ENCODE results near the gene ERH. TPM values are rescaled to one million over a fixed set of nuclear protein-coding genes. Genes with fewer than 3 reads are reported as not detected.

The ERH gene
- total RNA-seq, 1 experiment from 2014 or later = 352 TPM

GRCh38 chr14:69353168-69353567 is 44.9 kb downstream of the ERH start:
- H3K4me2 ChIP-seq (ENCODE audit: low read length) = no peak overlapping the region
- intact Hi-C loops (cut with micrococcal nuclease) = no loop called here
- H3K9me2 ChIP-seq (ENCODE audit: insufficient read depth) = no peaks in the 10 kb centered on the region
- H2AFZ ChIP-seq (ENCODE audit: low read depth, low read length, poor library complexity, severe bottlenecking) = no peak overlapping the region
- no peak overlapping the region for H3K9ac ChIP-seq (ENCODE audit: low read length)
- H3K27ac ChIP-seq (ENCODE audit: low read depth, low read length) = no peak overlapping the region
- DNase-seq (ENCODE audit: low read depth, low spot score) = no peak
- TF ChIP-seq SP1 (IDR thresholded peaks at IDR 0.05; ENCODE audit: low read depth) (no peak), EZH2phosphoT487 (IDR thresholded peaks at IDR 0.05; ENCODE audit: borderline replicate concordance) (no peak), TCF7L2 (IDR thresholded peaks at IDR 0.05; ENCODE audit: borderline replicate concordance, extremely low read depth, insufficient read depth, insufficient read length) (no peak), CBX3 (IDR thresholded peaks at IDR 0.05; ENCODE audit: low read depth) (no peak), FOSL1 (IDR thresholded peaks at IDR 0.05; ENCODE audit: low read depth) (no peak), CTCF (IDR thresholded peaks at IDR 0.05 in 2 of 3, conservative IDR thresholded peaks at IDR 0.05 in 1 of 3; ENCODE audit: borderline replicate concordance in 1 of 3, insufficient read depth in 1 of 3, low read depth in 2 of 3, low read length in 2 of 3) (no peak), MAX (IDR thresholded peaks at IDR 0.05) (no peak), CEBPB (IDR thresholded peaks at IDR 0.05; ENCODE audit: low read depth) (no peak), RAD21 (IDR thresholded peaks at IDR 0.05; ENCODE audit: low read depth) (no peak)
- no TSS peak for BruUV-seq (replicated peaks)
- ChIA-PET RAD21 (ENCODE audit: low non-redundant PET in 1 of 2, low total read pairs in 2 of 2, uncharacterized antibody in 2 of 2, unreplicated experiment in 2 of 2) (no interaction called here), POLR2A (no interaction called here), CTCF (no interaction called here)
- no peaks in the 10 kb centered on the region for H3K4me1 ChIP-seq (ENCODE audit: control insufficient read depth in 1 of 2, insufficient read depth in 2 of 2, low read length in 2 of 2)
- no peaks in the 10 kb centered on the region for H3K79me2 ChIP-seq (ENCODE audit: insufficient read depth, low read length)
- H3K36me3 ChIP-seq (ENCODE audit: control insufficient read depth in 1 of 2, insufficient read depth in 2 of 2, low read length in 2 of 2) = no peaks in the 10 kb centered on the region
- H4K20me1 ChIP-seq (ENCODE audit: insufficient read depth) = no peaks in the 10 kb centered on the region
- H3K4me3 ChIP-seq (replicated peaks in 1 of 2; ENCODE audit: low read depth in 1 of 2, low read length in 2 of 2) = no peak overlapping the region
- H3K9me3 ChIP-seq (ENCODE audit: control insufficient read depth in 1 of 2, insufficient read depth in 1 of 2, low read depth in 1 of 2, low read length in 2 of 2) = no peaks in the 10 kb centered on the region
- ATAC-seq = no peak
- H3K27me3 ChIP-seq (ENCODE audit: insufficient read depth, low read length) = no peaks in the 10 kb centered on the region

- H3K79me2 ChIP-seq (ENCODE audit: insufficient read depth, low read length) = no peaks in the 10 kb centered on the region
- DNase-seq (ENCODE audit: low read depth, low spot score) (no peak), ATAC-seq (no peak)
- H3K9ac ChIP-seq (ENCODE audit: low read length) = no peak overlapping the region
- no peak overlapping the region for H3K27ac ChIP-seq (ENCODE audit: low read depth, low read length)
- no peaks in the 10 kb centered on the region for H3K9me2 ChIP-seq (ENCODE audit: insufficient read depth)
- no peaks in the 10 kb centered on the region for H4K20me1 ChIP-seq (ENCODE audit: insufficient read depth)
- CTCF ChIA-PET = no interaction called here
- intact Hi-C loops (cut with micrococcal nuclease) = no loop called here
- no peaks in the 10 kb centered on the region for H3K36me3 ChIP-seq (ENCODE audit: control insufficient read depth in 1 of 2, insufficient read depth in 2 of 2, low read length in 2 of 2)
- no peak overlapping the region for H3K4me3 ChIP-seq (replicated peaks in 1 of 2; ENCODE audit: low read depth in 1 of 2, low read length in 2 of 2)
- no peaks in the 10 kb centered on the region for H3K27me3 ChIP-seq (ENCODE audit: insufficient read depth, low read length)
- POLR2A ChIA-PET = no interaction called here
- H2AFZ ChIP-seq (ENCODE audit: low read depth, low read length, poor library complexity, severe bottlenecking) = no peak overlapping the region
- H3K4me2 ChIP-seq (ENCODE audit: low read length) = no peak overlapping the region
- H3K9me3 ChIP-seq (ENCODE audit: control insufficient read depth in 1 of 2, insufficient read depth in 1 of 2, low read depth in 1 of 2, low read length in 2 of 2) = no peaks in the 10 kb centered on the region
- H3K4me1 ChIP-seq (ENCODE audit: control insufficient read depth in 1 of 2, insufficient read depth in 2 of 2, low read length in 2 of 2) = no peaks in the 10 kb centered on the region
- RAD21 ChIA-PET (ENCODE audit: low non-redundant PET in 1 of 2, low total read pairs in 2 of 2, uncharacterized antibody in 2 of 2, unreplicated experiment in 2 of 2) = no interaction called here
- BruUV-seq (replicated peaks) = no TSS peak
- TF ChIP-seq REST (IDR thresholded peaks at IDR 0.05; ENCODE audit: low read depth) (no peak), MAX (IDR thresholded peaks at IDR 0.05) (no peak), TCF7L2 (IDR thresholded peaks at IDR 0.05; ENCODE audit: borderline replicate concordance, extremely low read depth, insufficient read depth, insufficient read length) (no peak), ZBTB33 (IDR thresholded peaks at IDR 0.05; ENCODE audit: extremely low read depth, insufficient replicate concordance, low read length) (no peak), ZNF274 (IDR thresholded peaks at IDR 0.05; ENCODE audit: low read depth, low read length) (no peak), ZFX (IDR thresholded peaks at IDR 0.05) (no peak)
Observed at GRCh38 chr14:69351911-69352310, 46.2 kb downstream of the ERH start.

All from HCT116 (cell line).